Neural cell (in vitro differentiated cells): ENCODE data around the gene ADPRM. TPM values are rescaled to one million over a fixed set of nuclear protein-coding genes. Genes with fewer than 3 reads are reported as not detected.

Source experiments
- H2AFZ ChIP-seq: fragments of 200-600, 300-800 bp; sonication (generic), shearing (Covaris generic); 2 replicates; pipeline ENCODE4 v1.6.0; 2014; ENCODE audit warnings: low read depth, mild to moderate bottlenecking, antibody characterized with exemption, low read length, moderate library complexity
- H3F3A ChIP-seq: fragments of 200-600 bp; shearing (Covaris generic); 2 replicates; pipeline ENCODE4 v1.6.1; 2016; ENCODE audit warnings: mild to moderate bottlenecking, moderate library complexity, mixed read lengths, antibody characterized with exemption, low read length; ENCODE audit not compliant: insufficient read depth, poor library complexity, severe bottlenecking
- H3K27ac ChIP-seq: fragments of 200-600, 300-800 bp; sonication (generic), shearing (Covaris generic); 2 replicates; pipeline ENCODE4 v1.5.1; 2014; ENCODE audit warnings: mild to moderate bottlenecking, low read length, moderate library complexity
- H3K27me3 ChIP-seq: fragments of 300-800, 200-600 bp; sonication (generic), shearing (Covaris generic); 2 replicates; pipeline ENCODE4 v1.6.0; 2014; ENCODE audit warnings: mild to moderate bottlenecking, low read depth, low read length, moderate library complexity; ENCODE audit not compliant: insufficient read depth
- H3K36me3 ChIP-seq: fragments of 300-800, 200-600 bp; sonication (generic), shearing (Covaris generic); 2 replicates; pipeline ENCODE4 v1.5.1; 2014; ENCODE audit warnings: mild to moderate bottlenecking, antibody characterized with exemption, low read length, moderate library complexity; ENCODE audit not compliant: insufficient read depth
- H3K4me2 ChIP-seq: fragments of 300-800, 200-600 bp; sonication (generic), shearing (Covaris generic); 2 replicates; pipeline ENCODE4 v1.6.0; 2014; ENCODE audit warnings: mild to moderate bottlenecking, low read length
- H3K4me3 ChIP-seq: fragments of 300-800, 200-600 bp; sonication (generic), shearing (Covaris generic); 2 replicates; pipeline ENCODE4 v1.5.1; 2014; ENCODE audit warnings: mild to moderate bottlenecking, low read length, moderate library complexity
- H3K79me2 ChIP-seq: fragments of 200-600 bp; shearing (Covaris generic); replicated peaks from 2 replicates; pipeline ENCODE4 v1.6.0; 2014; ENCODE audit warnings: mild to moderate bottlenecking, low read length, moderate library complexity; ENCODE audit not compliant: insufficient read depth
- H3K9ac ChIP-seq: fragments of 300-800, 200-600 bp; sonication (generic), shearing (Covaris generic); 2 replicates; pipeline ENCODE4 v1.6.1; 2016; ENCODE audit warnings: mild to moderate bottlenecking, low read length, mixed read lengths
- H3K9me2 ChIP-seq: fragments of 200-600 bp; shearing (Covaris generic); 2 replicates; pipeline ENCODE4 v1.6.1; 2016; ENCODE audit warnings: mild to moderate bottlenecking, low read length, mixed read lengths; ENCODE audit not compliant: insufficient read depth
- H3K9me3 ChIP-seq: fragments of 200-600, 300-800 bp; sonication (generic), shearing (Covaris generic); 2 replicates; pipeline ENCODE4 v1.6.1; 2016; ENCODE audit warnings: mild to moderate bottlenecking, mixed run types, low read length, moderate library complexity, mixed read lengths
- H4K20me1 ChIP-seq: fragments of 200-600 bp; shearing (Covaris generic); 2 replicates; pipeline ENCODE4 v1.6.1; 2016; ENCODE audit warnings: mild to moderate bottlenecking, mixed run types; ENCODE audit not compliant: insufficient read depth
- EP300 ChIP-seq: fragments of 450-650 bp; conservative IDR thresholded peaks from 2 replicates; pipeline ENCODE4 v1.6.1; 2014; ENCODE audit warnings: antibody characterized with exemption, mild to moderate bottlenecking, moderate library complexity; ENCODE audit not compliant: poor library complexity, severe bottlenecking
- MXI1 ChIP-seq: fragments of 450-650 bp; conservative IDR thresholded peaks from 2 replicates; pipeline ENCODE4 v1.6.1; 2014; ENCODE audit warnings: antibody characterized with exemption, mild to moderate bottlenecking; ENCODE audit not compliant: poor library complexity, severe bottlenecking
- POLR2AphosphoS5 ChIP-seq: IDR thresholded peaks from 2 replicates; pipeline ENCODE4 v1.6.1; 2012
- RAD21 ChIP-seq: fragments of 450-650 bp; conservative IDR thresholded peaks from 2 replicates; pipeline ENCODE4 v1.6.1; 2014; ENCODE audit warnings: antibody characterized with exemption, mild to moderate bottlenecking, moderate library complexity
- REST ChIP-seq: IDR thresholded peaks from 2 replicates; pipeline ENCODE4 v1.6.1; 2012; ENCODE audit warnings: borderline replicate concordance
- SMC3 ChIP-seq: fragments of 450-650 bp; conservative IDR thresholded peaks from 2 replicates; pipeline ENCODE4 v1.6.1; 2014; ENCODE audit warnings: antibody characterized with exemption, mild to moderate bottlenecking, moderate library complexity; ENCODE audit not compliant: poor library complexity
- polyA plus RNA-seq: library from polyadenylated mRNA; depleted of rRNA; stranded (reverse); fragments of >200 nt; gene quantifications from 2 replicates; pipeline ENCODE4 v1.2.3, GENCODE V29; 2014
- TF ChIP-seq, protein P1 (sequence below): fragments of 450-650 bp; IDR thresholded peaks from 2 replicates; pipeline ENCODE4 v1.5.1; 2014; ENCODE audit warnings: antibody characterized with exemption, mild to moderate bottlenecking, moderate library complexity; ENCODE audit not compliant: poor library complexity, severe bottlenecking

The ADPRM gene
- polyA plus RNA-seq, 1 donor from 2014 or later = 19.2 TPM

- Histone ChIP-seq H3K9ac (no peak overlapping the region), H4K20me1 (no peaks in the 10 kb centered on the region), H3K27me3 (no peaks in the 10 kb centered on the region), H2AFZ (no peak overlapping the region), H3K4me2 (no peak overlapping the region), H3K79me2 (no peaks in the 10 kb centered on the region), H3F3A (peaks cover 4% of the 10 kb centered on the region), H3K4me3 (no peak overlapping the region), H3K9me2 (no peaks in the 10 kb centered on the region), H3K36me3 (no peaks in the 10 kb centered on the region), H3K27ac (no peak overlapping the region), H3K9me3 (no peaks in the 10 kb centered on the region)
- TF ChIP-seq POLR2AphosphoS5 (no peak), RAD21 (no peak), MXI1 (no peak), REST (no peak), SMC3 (no peak), EP300 (no peak)
- TF ChIP-seq, protein P1, sequence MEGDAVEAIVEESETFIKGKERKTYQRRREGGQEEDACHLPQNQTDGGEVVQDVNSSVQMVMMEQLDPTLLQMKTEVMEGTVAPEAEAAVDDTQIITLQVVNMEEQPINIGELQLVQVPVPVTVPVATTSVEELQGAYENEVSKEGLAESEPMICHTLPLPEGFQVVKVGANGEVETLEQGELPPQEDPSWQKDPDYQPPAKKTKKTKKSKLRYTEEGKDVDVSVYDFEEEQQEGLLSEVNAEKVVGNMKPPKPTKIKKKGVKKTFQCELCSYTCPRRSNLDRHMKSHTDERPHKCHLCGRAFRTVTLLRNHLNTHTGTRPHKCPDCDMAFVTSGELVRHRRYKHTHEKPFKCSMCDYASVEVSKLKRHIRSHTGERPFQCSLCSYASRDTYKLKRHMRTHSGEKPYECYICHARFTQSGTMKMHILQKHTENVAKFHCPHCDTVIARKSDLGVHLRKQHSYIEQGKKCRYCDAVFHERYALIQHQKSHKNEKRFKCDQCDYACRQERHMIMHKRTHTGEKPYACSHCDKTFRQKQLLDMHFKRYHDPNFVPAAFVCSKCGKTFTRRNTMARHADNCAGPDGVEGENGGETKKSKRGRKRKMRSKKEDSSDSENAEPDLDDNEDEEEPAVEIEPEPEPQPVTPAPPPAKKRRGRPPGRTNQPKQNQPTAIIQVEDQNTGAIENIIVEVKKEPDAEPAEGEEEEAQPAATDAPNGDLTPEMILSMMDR = no peak
Observed at GRCh38 chr17:10758062-10758461, 60.7 kb downstream of the ADPRM start.

Other genes with a start within 250 kb of the ADPRM start
- not detected in 2 replicates for gene MYH4, start 228.0 kb upstream of the ADPRM start, polyA plus RNA-seq
- not detected in 2 replicates for gene MYH1, start 179.1 kb upstream of the ADPRM start, polyA plus RNA-seq
- gene MYH2, start 147.9 kb upstream of the ADPRM start, polyA plus RNA-seq = 0.04 TPM in 1 of 2 replicates, not detected in the other
- 0.74 and 3.2 TPM in 2 replicates for gene MYH3, start 40.3 kb upstream of the ADPRM start, polyA plus RNA-seq
- 24.1 and 28.8 TPM in 2 replicates for gene SCO1, start 61 bp upstream of the ADPRM start, polyA plus RNA-seq
- 0.08 TPM in 1 of 2 replicates, not detected in the other for gene TMEM220, start 32.4 kb downstream of the ADPRM start, polyA plus RNA-seq
- not detected in 2 replicates for gene TMEM238L, start 106.5 kb downstream of the ADPRM start, polyA plus RNA-seq
- gene PIRT, start 140.5 kb downstream of the ADPRM start, polyA plus RNA-seq = 0.06 TPM in 1 of 2 replicates, not detected in the other